GM21723 (cell line): ENCODE data around the gene TEAD3.

Experiments
- ATAC-seq: cut with Tn5 transposase; IDR thresholded peaks from one replicate; pipeline ENCODE4 v1.9.1; 2021; ENCODE audit warnings: mild to moderate bottlenecking, moderate library complexity; ENCODE audit not compliant: unreplicated experiment

Gene TEAD3

GRCh38 chr6:35427435-35427834 lies 69.4 kb downstream of the TEAD3 start:
- ATAC-seq, result no peak

DNA sequence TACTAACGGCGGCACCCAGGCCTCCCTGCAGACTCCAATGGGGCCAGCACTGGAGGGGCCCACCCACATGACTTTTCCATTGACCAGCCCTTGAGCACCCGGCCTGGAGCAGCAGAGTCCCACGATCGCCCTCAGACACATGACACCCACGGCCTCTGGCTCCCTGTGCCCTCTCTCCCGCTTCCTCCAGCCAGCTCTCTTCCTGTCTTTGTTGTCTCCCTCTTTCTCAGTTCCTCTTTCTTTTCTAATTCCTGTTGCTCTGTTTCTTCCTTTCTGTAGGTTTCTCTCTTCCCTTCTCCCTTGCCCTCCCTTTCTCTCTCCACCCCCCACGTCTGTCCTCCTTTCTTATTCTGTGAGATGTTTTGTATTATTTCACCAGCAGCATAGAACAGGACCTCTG lies 70.8 kb downstream of the TEAD3 start:
- no peak for ATAC-seq

DNA sequence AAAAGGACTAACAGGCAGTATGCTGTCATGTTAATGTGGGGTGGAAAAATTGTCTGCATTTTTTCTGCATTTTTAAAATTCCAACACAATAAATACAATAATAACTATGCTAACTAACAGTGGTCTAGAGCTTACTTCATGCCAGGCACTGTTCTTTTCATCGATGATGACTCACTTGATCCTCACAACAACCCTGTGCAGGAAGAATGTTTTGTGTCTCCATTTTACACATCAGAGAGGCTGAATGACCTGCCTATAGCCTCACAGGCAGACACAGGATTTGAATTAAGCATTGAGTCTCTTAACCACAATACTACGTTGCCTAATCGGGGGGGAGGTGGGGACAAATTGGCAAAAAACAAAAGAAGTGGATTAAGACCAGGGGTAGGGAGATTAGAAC lies 71.6 kb downstream of the TEAD3 start:
- no peak for ATAC-seq
